GM23338 (cell line): ENCODE results near the gene LDLRAD3. TPM values are rescaled to one million over a fixed set of nuclear protein-coding genes. Genes with fewer than 3 reads are reported as not detected.

Experiments
- ATAC-seq: fragments of 200-7000 bp; cut with Tn5 transposase; 3 replicates; pipeline ENCODE4 v1.9.1; 2020
- DNase-seq: peaks from one replicate; pipeline ENCODE4 v3.0.0-alpha.2; 2015; ENCODE audit warnings: low spot score
- H2AFZ ChIP-seq: fragments of 200-600 bp; sonication (generic); 2 replicates; pipeline ENCODE4 v1.8.0; 2016; ENCODE audit warnings: antibody characterized with exemption, mild to moderate bottlenecking, moderate library complexity
- H3F3A ChIP-seq: fragments of 200-600 bp; sonication (generic); replicated peaks from 2 replicates; pipeline ENCODE4 v1.8.0; 2017; ENCODE audit warnings: antibody characterized with exemption, mixed run types, low read depth
- H3K27ac ChIP-seq: fragments of 200-600 bp; sonication (generic); 2 replicates; pipeline ENCODE4 v1.6.1; 2016; ENCODE audit warnings: low read depth
- H3K27me3 ChIP-seq: fragments of 200-600 bp; sonication (generic); 2 replicates; pipeline ENCODE4 v1.8.0; 2016; ENCODE audit warnings: mild to moderate bottlenecking, mixed run types, moderate library complexity; ENCODE audit not compliant: insufficient read depth
- H3K36me3 ChIP-seq: fragments of 200-600 bp; sonication (generic); 2 replicates; pipeline ENCODE4 v1.8.0; 2016; ENCODE audit warnings: mild to moderate bottlenecking; ENCODE audit not compliant: insufficient read depth
- H3K4me1 ChIP-seq: fragments of 200-600 bp; sonication (generic); 2 replicates; pipeline ENCODE4 v1.8.0; 2016; ENCODE audit warnings: mild to moderate bottlenecking, moderate library complexity; ENCODE audit not compliant: insufficient read depth
- H3K4me2 ChIP-seq: fragments of 200-600 bp; sonication (generic); 2 replicates; pipeline ENCODE4 v1.7.1; 2017; ENCODE audit warnings: mixed run types
- H3K4me3 ChIP-seq: fragments of 200-600 bp; sonication (generic); 2 replicates; pipeline ENCODE4 v1.6.1; 2016; ENCODE audit warnings: mixed run types
- H3K79me2 ChIP-seq: fragments of 200-600 bp; sonication (generic); replicated peaks from 2 replicates; pipeline ENCODE4 v1.8.0; 2017; ENCODE audit warnings: mild to moderate bottlenecking; ENCODE audit not compliant: insufficient read depth
- H3K9me2 ChIP-seq: fragments of 200-600 bp; sonication (generic); 2 replicates; pipeline ENCODE4 v1.8.0; 2017; ENCODE audit not compliant: insufficient read depth
- H4K20me1 ChIP-seq: fragments of 200-600 bp; sonication (generic); replicated peaks from 2 replicates; pipeline ENCODE4 v1.8.0; 2017; ENCODE audit warnings: mild to moderate bottlenecking; ENCODE audit not compliant: insufficient read depth
- H3K27ac Mint-ChIP-seq: 2 replicates; pipeline ENCODE4 v1.8.0; 2020; ENCODE audit warnings: inconsistent platforms, mild to moderate bottlenecking, moderate library complexity, mixed read lengths
- H3K27me3 Mint-ChIP-seq: 3 replicates; pipeline ENCODE4 v1.8.0; 2022; ENCODE audit warnings: low read depth, mild to moderate bottlenecking, moderate library complexity, mixed read lengths, inconsistent platforms; ENCODE audit not compliant: insufficient read depth, poor library complexity
- H3K36me3 Mint-ChIP-seq: 3 replicates; pipeline ENCODE4 v1.8.0; 2021; ENCODE audit warnings: low read depth, mild to moderate bottlenecking, inconsistent platforms, moderate library complexity, mixed read lengths
- H3K4me1 Mint-ChIP-seq: 3 replicates; pipeline ENCODE4 v1.8.0; 2020; ENCODE audit warnings: mild to moderate bottlenecking, inconsistent platforms, mixed read lengths
- H3K4me3 Mint-ChIP-seq: 3 replicates; pipeline ENCODE4 v1.8.0; 2021; ENCODE audit warnings: moderate library complexity, mild to moderate bottlenecking, inconsistent platforms, mixed read lengths
- H3K9me3 Mint-ChIP-seq: 3 replicates; pipeline ENCODE4 v1.8.0; 2020; ENCODE audit warnings: moderate library complexity, mild to moderate bottlenecking, inconsistent platforms, mixed read lengths
- CREB1 ChIP-seq: fragments of 250-450 bp; sonication (Bioruptor Pico); IDR thresholded peaks from 2 replicates; pipeline ENCODE4 v1.5.0; 2020; ENCODE audit warnings: low read depth, mild to moderate bottlenecking, moderate library complexity
- EZH2 ChIP-seq: fragments of 200-600 bp; sonication (generic); IDR thresholded peaks from one replicate; pipeline ENCODE4 v1.8.0; 2017; ENCODE audit warnings: antibody characterized with exemption, mild to moderate bottlenecking, low read depth; ENCODE audit not compliant: unreplicated experiment
- EZH2phosphoT487 ChIP-seq: fragments of 200-600 bp; sonication (generic); IDR thresholded peaks from one replicate; pipeline ENCODE4 v1.8.1; 2018; ENCODE audit warnings: antibody characterized with exemption; ENCODE audit not compliant: unreplicated experiment
- JUNB ChIP-seq: IDR thresholded peaks from one replicate; pipeline ENCODE4 v1.6.1; 2016; ENCODE audit warnings: antibody characterized with exemption; ENCODE audit not compliant: unreplicated experiment
- NANOG ChIP-seq: IDR thresholded peaks from 2 replicates; pipeline ENCODE4 v1.6.1; 2016; ENCODE audit warnings: antibody characterized with exemption, borderline replicate concordance
- POLR2AphosphoS5 ChIP-seq: IDR thresholded peaks from 2 replicates; pipeline ENCODE4 v1.6.1; 2016; ENCODE audit warnings: antibody characterized with exemption, low read depth
- STAT1 ChIP-seq: IDR thresholded peaks from one replicate; pipeline ENCODE4 v1.6.1; 2016; ENCODE audit warnings: antibody characterized with exemption; ENCODE audit not compliant: unreplicated experiment
- ZNF114 ChIP-seq: fragments of 250-450 bp; sonication (Bioruptor Pico); IDR thresholded peaks from 2 replicates; pipeline ENCODE4 v1.5.0; 2020; ENCODE audit warnings: mild to moderate bottlenecking, moderate library complexity
- ZNF331 ChIP-seq: fragments of 250-450 bp; sonication (Bioruptor Pico); IDR thresholded peaks from 2 replicates; pipeline ENCODE4 v1.5.0; 2020; ENCODE audit warnings: low read depth, mild to moderate bottlenecking, moderate library complexity
- polyA plus RNA-seq: library from polyadenylated mRNA; unstranded; fragments of >200 nt; fragmentation: Nextera tagmentation; extraction: Ambion mirVana; gene quantifications from 2 replicates; pipeline ENCODE4 v1.2.1, GENCODE V29; 2016
- total RNA-seq: library from RNA; depleted of rRNA; stranded (reverse); fragments of >200 nt; shearing (Covaris generic); gene quantifications from 2 replicates; pipeline ENCODE4 v1.2.3, GENCODE V29; 2014
- TF ChIP-seq, protein P1 (sequence below): IDR thresholded peaks from 2 replicates; pipeline ENCODE4 v1.6.1; 2016; ENCODE audit warnings: antibody characterized with exemption
- TF ChIP-seq, protein P2 (sequence below): IDR thresholded peaks from one replicate; pipeline ENCODE4 v1.6.1; 2018; ENCODE audit warnings: antibody characterized with exemption; ENCODE audit not compliant: unreplicated experiment
- TF ChIP-seq, protein P3 (sequence below), 2 experiments: fragments of 200-600 bp in 1 of 2; sonication (generic) in 1 of 2; conservative IDR thresholded peaks; 2 replicates each; pipeline versions ENCODE4 v1.5.1 to v1.6.1; 2016 to 2017; ENCODE audit warnings: antibody characterized with exemption in 2 of 2, low read depth in 2 of 2, mild to moderate bottlenecking in 2 of 2, moderate library complexity in 1 of 2
- TF ChIP-seq, protein P4 (sequence below): fragments of 250-450 bp; sonication (Bioruptor Pico); IDR thresholded peaks from 2 replicates; pipeline ENCODE4 v1.5.0; 2020; ENCODE audit warnings: mild to moderate bottlenecking, moderate library complexity

LDLRAD3 gene
- total and polyA plus RNA-seq, 2 experiments from 2014 or later = 8.5 to 19.4 TPM

DNA sequence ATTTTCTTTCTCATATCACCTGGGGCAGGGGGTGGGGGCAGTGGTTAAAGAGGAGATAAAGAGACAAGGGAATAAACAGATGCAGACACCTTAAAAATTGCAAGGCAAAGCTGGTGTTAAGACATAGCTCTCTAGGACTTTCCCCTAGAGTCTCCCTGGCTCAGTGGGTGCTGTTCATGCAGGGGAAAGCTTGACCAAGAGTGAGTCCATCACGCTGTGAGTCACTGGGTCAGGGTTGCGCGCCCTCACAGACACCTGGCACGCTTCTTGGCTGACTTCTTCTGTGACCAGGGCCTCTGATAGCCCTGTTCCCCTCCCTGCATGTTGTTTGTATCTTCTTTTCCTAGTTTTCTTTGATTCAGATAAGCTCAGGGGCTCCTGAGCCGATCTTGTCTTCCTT, 313.5 kb downstream of the LDLRAD3 start:
- H4K20me1 ChIP-seq = no peaks in the 10 kb centered on the region
- H3K4me3 ChIP-seq = no peak overlapping the region
- H3K36me3 ChIP-seq = no peaks in the 10 kb centered on the region
- no peak overlapping the region for H2AFZ ChIP-seq
- H3K27me3 Mint-ChIP-seq = peaks cover 11% of the 10 kb centered on the region
- no peak overlapping the region for H3K27ac ChIP-seq
- H3K36me3 Mint-ChIP-seq = peaks cover 3% of the 10 kb centered on the region; the same call in 1 of the 3 replicates
- H3K4me1 ChIP-seq = no peaks in the 10 kb centered on the region
- DNase-seq = no peak
- H3K27ac Mint-ChIP-seq = no peak overlapping the region; the same call in 1 of the 2 replicates
- no peak overlapping the region for H3K4me3 Mint-ChIP-seq
- H3K4me1 Mint-ChIP-seq = peaks cover 9% of the 10 kb centered on the region
- no peaks in the 10 kb centered on the region for H3K27me3 ChIP-seq
- ATAC-seq = no peak
- no peaks in the 10 kb centered on the region for H3F3A ChIP-seq
- no peaks in the 10 kb centered on the region for H3K9me2 ChIP-seq
- H3K4me2 ChIP-seq = no peak overlapping the region
- H3K9me3 Mint-ChIP-seq = no peaks in the 10 kb centered on the region; the same call in 2 of the 3 replicates
- H3K79me2 ChIP-seq = no peaks in the 10 kb centered on the region
- no peak for TF ChIP-seq JUNB
- TF ChIP-seq STAT1 = no peak
- TF ChIP-seq EZH2 = no peak
- TF ChIP-seq, protein P1, sequence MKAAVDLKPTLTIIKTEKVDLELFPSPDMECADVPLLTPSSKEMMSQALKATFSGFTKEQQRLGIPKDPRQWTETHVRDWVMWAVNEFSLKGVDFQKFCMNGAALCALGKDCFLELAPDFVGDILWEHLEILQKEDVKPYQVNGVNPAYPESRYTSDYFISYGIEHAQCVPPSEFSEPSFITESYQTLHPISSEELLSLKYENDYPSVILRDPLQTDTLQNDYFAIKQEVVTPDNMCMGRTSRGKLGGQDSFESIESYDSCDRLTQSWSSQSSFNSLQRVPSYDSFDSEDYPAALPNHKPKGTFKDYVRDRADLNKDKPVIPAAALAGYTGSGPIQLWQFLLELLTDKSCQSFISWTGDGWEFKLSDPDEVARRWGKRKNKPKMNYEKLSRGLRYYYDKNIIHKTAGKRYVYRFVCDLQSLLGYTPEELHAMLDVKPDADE = no peak
- TF ChIP-seq, protein P2, sequence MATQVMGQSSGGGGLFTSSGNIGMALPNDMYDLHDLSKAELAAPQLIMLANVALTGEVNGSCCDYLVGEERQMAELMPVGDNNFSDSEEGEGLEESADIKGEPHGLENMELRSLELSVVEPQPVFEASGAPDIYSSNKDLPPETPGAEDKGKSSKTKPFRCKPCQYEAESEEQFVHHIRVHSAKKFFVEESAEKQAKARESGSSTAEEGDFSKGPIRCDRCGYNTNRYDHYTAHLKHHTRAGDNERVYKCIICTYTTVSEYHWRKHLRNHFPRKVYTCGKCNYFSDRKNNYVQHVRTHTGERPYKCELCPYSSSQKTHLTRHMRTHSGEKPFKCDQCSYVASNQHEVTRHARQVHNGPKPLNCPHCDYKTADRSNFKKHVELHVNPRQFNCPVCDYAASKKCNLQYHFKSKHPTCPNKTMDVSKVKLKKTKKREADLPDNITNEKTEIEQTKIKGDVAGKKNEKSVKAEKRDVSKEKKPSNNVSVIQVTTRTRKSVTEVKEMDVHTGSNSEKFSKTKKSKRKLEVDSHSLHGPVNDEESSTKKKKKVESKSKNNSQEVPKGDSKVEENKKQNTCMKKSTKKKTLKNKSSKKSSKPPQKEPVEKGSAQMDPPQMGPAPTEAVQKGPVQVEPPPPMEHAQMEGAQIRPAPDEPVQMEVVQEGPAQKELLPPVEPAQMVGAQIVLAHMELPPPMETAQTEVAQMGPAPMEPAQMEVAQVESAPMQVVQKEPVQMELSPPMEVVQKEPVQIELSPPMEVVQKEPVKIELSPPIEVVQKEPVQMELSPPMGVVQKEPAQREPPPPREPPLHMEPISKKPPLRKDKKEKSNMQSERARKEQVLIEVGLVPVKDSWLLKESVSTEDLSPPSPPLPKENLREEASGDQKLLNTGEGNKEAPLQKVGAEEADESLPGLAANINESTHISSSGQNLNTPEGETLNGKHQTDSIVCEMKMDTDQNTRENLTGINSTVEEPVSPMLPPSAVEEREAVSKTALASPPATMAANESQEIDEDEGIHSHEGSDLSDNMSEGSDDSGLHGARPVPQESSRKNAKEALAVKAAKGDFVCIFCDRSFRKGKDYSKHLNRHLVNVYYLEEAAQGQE = no peak
- no peak for TF ChIP-seq ZNF331 (CRISPR knock-in tag)
- TF ChIP-seq POLR2AphosphoS5 = no peak
- TF ChIP-seq, protein P3, sequence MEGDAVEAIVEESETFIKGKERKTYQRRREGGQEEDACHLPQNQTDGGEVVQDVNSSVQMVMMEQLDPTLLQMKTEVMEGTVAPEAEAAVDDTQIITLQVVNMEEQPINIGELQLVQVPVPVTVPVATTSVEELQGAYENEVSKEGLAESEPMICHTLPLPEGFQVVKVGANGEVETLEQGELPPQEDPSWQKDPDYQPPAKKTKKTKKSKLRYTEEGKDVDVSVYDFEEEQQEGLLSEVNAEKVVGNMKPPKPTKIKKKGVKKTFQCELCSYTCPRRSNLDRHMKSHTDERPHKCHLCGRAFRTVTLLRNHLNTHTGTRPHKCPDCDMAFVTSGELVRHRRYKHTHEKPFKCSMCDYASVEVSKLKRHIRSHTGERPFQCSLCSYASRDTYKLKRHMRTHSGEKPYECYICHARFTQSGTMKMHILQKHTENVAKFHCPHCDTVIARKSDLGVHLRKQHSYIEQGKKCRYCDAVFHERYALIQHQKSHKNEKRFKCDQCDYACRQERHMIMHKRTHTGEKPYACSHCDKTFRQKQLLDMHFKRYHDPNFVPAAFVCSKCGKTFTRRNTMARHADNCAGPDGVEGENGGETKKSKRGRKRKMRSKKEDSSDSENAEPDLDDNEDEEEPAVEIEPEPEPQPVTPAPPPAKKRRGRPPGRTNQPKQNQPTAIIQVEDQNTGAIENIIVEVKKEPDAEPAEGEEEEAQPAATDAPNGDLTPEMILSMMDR (conservative IDR thresholded peaks at IDR 0.05; ENCODE audit: low read depth in 2 of 2) = no peak
- no peak for TF ChIP-seq ZNF114 (CRISPR knock-in tag)
- no peak for TF ChIP-seq CREB1 (CRISPR knock-in tag)
- no peak for TF ChIP-seq NANOG
- TF ChIP-seq, protein P4, sequence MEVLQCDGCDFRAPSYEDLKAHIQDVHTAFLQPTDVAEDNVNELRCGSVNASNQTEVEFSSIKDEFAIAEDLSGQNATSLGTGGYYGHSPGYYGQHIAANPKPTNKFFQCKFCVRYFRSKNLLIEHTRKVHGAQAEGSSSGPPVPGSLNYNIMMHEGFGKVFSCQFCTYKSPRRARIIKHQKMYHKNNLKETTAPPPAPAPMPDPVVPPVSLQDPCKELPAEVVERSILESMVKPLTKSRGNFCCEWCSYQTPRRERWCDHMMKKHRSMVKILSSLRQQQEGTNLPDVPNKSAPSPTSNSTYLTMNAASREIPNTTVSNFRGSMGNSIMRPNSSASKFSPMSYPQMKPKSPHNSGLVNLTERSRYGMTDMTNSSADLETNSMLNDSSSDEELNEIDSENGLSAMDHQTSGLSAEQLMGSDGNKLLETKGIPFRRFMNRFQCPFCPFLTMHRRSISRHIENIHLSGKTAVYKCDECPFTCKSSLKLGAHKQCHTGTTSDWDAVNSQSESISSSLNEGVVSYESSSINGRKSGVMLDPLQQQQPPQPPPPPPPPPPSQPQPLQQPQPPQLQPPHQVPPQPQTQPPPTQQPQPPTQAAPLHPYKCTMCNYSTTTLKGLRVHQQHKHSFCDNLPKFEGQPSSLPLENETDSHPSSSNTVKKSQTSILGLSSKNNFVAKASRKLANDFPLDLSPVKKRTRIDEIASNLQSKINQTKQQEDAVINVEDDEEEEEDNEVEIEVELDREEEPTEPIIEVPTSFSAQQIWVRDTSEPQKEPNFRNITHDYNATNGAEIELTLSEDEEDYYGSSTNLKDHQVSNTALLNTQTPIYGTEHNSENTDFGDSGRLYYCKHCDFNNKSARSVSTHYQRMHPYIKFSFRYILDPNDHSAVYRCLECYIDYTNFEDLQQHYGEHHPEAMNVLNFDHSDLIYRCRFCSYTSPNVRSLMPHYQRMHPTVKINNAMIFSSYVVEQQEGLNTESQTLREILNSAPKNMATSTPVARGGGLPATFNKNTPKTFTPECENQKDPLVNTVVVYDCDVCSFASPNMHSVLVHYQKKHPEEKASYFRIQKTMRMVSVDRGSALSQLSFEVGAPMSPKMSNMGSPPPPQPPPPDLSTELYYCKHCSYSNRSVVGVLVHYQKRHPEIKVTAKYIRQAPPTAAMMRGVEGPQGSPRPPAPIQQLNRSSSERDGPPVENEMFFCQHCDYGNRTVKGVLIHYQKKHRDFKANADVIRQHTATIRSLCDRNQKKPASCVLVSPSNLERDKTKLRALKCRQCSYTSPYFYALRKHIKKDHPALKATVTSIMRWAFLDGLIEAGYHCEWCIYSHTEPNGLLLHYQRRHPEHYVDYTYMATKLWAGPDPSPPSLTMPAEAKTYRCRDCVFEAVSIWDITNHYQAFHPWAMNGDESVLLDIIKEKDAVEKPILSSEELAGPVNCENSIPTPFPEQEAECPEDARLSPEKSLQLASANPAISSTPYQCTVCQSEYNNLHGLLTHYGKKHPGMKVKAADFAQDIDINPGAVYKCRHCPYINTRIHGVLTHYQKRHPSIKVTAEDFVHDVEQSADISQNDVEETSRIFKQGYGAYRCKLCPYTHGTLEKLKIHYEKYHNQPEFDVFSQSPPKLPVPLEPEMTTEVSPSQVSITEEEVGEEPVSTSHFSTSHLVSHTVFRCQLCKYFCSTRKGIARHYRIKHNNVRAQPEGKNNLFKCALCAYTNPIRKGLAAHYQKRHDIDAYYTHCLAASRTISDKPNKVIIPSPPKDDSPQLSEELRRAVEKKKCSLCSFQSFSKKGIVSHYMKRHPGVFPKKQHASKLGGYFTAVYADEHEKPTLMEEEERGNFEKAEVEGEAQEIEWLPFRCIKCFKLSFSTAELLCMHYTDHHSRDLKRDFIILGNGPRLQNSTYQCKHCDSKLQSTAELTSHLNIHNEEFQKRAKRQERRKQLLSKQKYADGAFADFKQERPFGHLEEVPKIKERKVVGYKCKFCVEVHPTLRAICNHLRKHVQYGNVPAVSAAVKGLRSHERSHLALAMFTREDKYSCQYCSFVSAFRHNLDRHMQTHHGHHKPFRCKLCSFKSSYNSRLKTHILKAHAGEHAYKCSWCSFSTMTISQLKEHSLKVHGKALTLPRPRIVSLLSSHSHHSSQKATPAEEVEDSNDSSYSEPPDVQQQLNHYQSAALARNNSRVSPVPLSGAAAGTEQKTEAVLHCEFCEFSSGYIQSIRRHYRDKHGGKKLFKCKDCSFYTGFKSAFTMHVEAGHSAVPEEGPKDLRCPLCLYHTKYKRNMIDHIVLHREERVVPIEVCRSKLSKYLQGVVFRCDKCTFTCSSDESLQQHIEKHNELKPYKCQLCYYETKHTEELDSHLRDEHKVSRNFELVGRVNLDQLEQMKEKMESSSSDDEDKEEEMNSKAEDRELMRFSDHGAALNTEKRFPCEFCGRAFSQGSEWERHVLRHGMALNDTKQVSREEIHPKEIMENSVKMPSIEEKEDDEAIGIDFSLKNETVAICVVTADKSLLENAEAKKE (CRISPR knock-in tag) = no peak
- no peak for TF ChIP-seq EZH2phosphoT487
